ENCODE data around the gene RNF41.

GRCh38 chr12:56221757-56222530 is at the start of gene RNF41:
- TF ChIP-seq CTCF (IDR thresholded peaks at IDR 0.05; ENCODE audit: insufficient read depth, low read length), result no peak
- no peak for TF ChIP-seq REST (IDR thresholded peaks at IDR 0.05; ENCODE audit: insufficient replicate concordance, low read depth)
- TF ChIP-seq POLR2AphosphoS5 (IDR thresholded peaks at IDR 0.05; ENCODE audit: low read depth), result peak; percentile 87
